ENCODE results near the gene E2F2.

E2F2 gene

DNA sequence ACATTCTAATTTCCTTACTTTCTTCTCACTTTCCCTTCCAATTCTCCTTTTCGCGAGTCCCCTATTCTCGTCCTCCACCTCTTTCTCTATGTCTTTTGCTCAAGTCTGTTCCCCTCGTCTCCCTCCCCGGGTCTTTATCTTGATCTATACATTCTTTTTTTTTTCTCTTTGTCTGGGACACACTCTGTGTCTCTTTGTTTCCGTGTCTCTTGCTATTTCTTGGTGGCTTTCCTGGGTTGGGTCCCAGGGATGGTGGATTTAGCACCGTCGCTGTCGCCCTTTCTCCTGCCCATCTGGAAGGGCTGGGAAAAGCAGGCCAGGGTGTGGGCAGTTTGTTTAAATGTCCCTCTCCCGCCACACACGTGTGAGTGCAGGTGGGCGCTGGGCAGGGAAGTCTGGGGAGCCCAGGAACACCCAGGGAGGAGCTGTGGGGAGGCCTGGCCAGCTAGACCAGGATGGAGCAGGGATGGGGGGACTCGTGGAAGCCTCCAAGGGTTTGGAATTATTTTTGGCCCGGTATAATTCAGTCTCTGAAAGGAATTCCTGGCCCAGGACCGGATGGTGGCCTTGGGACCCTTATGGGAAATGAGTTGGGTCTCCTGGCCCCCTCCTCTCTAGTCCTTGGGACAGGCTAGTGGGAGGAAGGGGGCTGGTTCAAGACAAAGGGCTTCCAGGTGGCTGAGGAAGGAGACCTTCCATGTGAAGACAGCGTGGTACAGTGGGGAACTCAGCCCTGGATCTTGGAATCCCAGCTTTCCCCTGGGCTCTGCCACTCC is 37.8 kb upstream of the E2F2 start:
- DNase-seq, result no peak
- peak overlapping the region; percentile 85 for H3K4me3 Mint-ChIP-seq
- peaks cover 3% of the 10 kb centered on the region for H3K27me3 Mint-ChIP-seq (ENCODE audit: low read depth, poor library complexity)
- H3K36me3 Mint-ChIP-seq (ENCODE audit: low read depth), result no peaks in the 10 kb centered on the region
- peak overlapping the region; percentile 99 for H3K27ac Mint-ChIP-seq
- TF ChIP-seq, protein P1, sequence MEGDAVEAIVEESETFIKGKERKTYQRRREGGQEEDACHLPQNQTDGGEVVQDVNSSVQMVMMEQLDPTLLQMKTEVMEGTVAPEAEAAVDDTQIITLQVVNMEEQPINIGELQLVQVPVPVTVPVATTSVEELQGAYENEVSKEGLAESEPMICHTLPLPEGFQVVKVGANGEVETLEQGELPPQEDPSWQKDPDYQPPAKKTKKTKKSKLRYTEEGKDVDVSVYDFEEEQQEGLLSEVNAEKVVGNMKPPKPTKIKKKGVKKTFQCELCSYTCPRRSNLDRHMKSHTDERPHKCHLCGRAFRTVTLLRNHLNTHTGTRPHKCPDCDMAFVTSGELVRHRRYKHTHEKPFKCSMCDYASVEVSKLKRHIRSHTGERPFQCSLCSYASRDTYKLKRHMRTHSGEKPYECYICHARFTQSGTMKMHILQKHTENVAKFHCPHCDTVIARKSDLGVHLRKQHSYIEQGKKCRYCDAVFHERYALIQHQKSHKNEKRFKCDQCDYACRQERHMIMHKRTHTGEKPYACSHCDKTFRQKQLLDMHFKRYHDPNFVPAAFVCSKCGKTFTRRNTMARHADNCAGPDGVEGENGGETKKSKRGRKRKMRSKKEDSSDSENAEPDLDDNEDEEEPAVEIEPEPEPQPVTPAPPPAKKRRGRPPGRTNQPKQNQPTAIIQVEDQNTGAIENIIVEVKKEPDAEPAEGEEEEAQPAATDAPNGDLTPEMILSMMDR (IDR thresholded peaks at IDR 0.05), result no peak
- H3K4me1 Mint-ChIP-seq, result peaks cover 73% of the 10 kb centered on the region
- no peaks in the 10 kb centered on the region for H3K9me3 Mint-ChIP-seq

DNA sequence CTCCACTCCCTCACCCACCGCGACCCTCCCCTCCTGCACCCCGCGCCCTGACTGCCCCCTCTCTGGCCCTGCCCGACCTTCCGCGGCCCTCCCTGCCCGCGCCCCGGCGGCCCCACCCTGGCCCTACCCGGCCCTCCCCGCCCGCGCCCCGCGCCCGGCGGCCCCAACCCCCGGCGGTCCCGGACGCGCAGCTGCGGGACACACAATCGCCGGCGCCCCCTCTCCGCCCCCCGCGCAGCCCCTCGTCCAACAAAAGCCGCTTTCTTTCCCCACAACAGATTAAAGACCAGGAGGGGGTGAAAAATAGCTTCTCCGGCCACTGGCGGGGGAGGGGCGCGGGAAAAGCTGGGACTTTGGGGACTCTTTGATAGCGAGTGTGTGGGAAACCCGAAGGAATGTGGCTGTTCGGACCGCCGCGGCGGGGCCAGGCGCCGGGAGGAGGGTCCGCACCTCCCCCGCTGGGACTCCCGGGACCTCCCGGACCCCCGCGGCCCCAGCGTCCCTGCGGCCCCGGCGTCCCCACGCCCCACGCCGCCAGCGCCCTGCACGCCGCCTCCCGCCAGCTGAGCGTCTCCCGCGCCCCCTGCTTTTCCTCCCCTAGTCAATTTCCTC is 37.1 kb upstream of the E2F2 start:
- TF ChIP-seq, protein P1 (IDR thresholded peaks at IDR 0.05), result no peak
- H3K4me1 Mint-ChIP-seq, result peaks cover 78% of the 10 kb centered on the region
- peak overlapping the region; percentile 85 for H3K4me3 Mint-ChIP-seq
- H3K27me3 Mint-ChIP-seq (ENCODE audit: low read depth, poor library complexity), result peaks cover 3% of the 10 kb centered on the region
- H3K27ac Mint-ChIP-seq, result peak overlapping the region; percentile 100
- H3K36me3 Mint-ChIP-seq (ENCODE audit: low read depth), result no peaks in the 10 kb centered on the region
- no peaks in the 10 kb centered on the region for H3K9me3 Mint-ChIP-seq
- peak; percentile 77 for DNase-seq

DNA sequence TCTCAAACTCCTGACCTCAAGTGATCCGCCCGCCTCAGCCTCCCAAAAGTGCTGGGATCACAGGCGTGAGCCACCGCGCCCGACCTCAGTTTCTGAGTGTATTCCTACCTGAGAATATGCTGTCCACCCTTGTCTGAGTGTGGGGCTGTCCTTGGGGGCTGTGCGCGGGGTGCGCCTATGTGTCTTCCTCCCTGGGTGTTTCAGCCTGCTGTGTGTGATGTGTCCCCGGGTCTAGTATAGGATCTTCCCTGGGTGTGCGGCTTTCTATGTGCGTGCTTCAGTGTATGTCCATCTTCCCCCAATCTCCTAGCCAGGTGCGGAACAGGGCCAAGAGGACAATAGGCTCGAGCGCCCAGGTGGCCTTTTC is 36.6 kb upstream of the E2F2 start:
- no peaks in the 10 kb centered on the region for H3K9me3 Mint-ChIP-seq
- H3K36me3 Mint-ChIP-seq (ENCODE audit: low read depth), result no peaks in the 10 kb centered on the region
- H3K4me1 Mint-ChIP-seq, result peaks cover 78% of the 10 kb centered on the region
- peaks cover 3% of the 10 kb centered on the region for H3K27me3 Mint-ChIP-seq (ENCODE audit: low read depth, poor library complexity)
- TF ChIP-seq, protein P1 (IDR thresholded peaks at IDR 0.05), result no peak
- peak overlapping the region; percentile 100 for H3K27ac Mint-ChIP-seq
- peak overlapping the region; percentile 73 for H3K4me3 Mint-ChIP-seq
- no peak for DNase-seq

DNA sequence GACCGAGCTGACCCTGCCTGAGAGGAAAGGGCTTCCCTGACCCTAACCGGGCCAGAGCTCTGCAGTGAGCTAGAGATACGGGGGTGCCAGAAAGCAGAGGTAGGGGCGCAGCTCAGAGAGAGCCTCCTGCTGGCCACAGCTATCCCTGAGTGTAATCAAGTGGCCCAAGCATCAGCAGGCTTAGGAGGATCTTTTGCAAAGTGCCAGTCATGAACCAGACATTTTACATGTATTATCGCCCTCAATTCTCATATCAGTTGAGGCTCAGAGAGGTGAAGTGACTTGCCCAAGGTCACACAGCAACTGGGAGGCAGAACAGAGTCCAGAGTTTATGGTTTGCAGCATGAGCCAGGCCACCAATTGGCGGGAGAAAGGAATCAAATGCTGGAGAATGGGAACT is 35.3 kb upstream of the E2F2 start:
- Mint-ChIP-seq H3K4me1 (peaks cover 88% of the 10 kb centered on the region), H3K9me3 (no peaks in the 10 kb centered on the region), H3K36me3 (ENCODE audit: low read depth) (no peaks in the 10 kb centered on the region), H3K27ac (peak overlapping the region; percentile 100), H3K4me3 (peak overlapping the region; percentile 72), H3K27me3 (ENCODE audit: low read depth, poor library complexity) (no peaks in the 10 kb centered on the region)
- no peak for DNase-seq
- TF ChIP-seq, protein P1 (IDR thresholded peaks at IDR 0.05), result no peak

DNA sequence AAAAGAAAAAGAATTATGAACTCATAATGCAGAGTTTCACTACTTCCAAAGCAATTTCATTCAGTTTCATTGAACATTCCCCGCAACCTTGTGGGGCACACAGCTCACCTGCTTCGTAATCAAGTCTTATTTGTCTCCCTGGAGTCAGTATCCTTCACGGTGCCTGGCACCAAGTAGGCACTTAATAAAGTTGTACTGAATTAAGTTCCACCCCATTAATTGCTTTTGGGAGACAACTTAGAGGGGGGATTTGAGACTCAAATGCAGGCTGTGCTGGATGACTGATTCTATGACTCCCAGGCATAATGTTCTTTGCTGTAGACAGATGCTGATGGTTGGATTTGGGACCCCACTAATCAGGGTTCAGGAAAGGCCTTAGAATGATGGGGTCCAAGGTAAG is 34.7 kb upstream of the E2F2 start:
- Mint-ChIP-seq H3K4me1 (peaks cover 92% of the 10 kb centered on the region), H3K27ac (peak overlapping the region; percentile 100), H3K4me3 (peak overlapping the region; percentile 72), H3K9me3 (no peaks in the 10 kb centered on the region), H3K36me3 (ENCODE audit: low read depth) (no peaks in the 10 kb centered on the region), H3K27me3 (ENCODE audit: low read depth, poor library complexity) (no peaks in the 10 kb centered on the region)
- no peak for DNase-seq
- TF ChIP-seq, protein P1 (IDR thresholded peaks at IDR 0.05), result no peak
